Panc1 (cell line): ENCODE results near the gene SLC6A8. TPM values are rescaled to one million over a fixed set of nuclear protein-coding genes. Genes with fewer than 3 reads are reported as not detected.

Experiments used
- ATAC-seq: fragments of 200-7000 bp; cut with Tn5 transposase; 2 replicates; pipeline ENCODE4 v1.9.1; 2020; ENCODE audit warnings: mild to moderate bottlenecking, moderate library complexity
- BruUV-seq: library from RNA; stranded (reverse); fragments of 400-500 nt; replicated peaks from 2 replicates; lab custom pipeline; 2021; lab: Mats Ljungman, UMichigan
- CTCF ChIA-PET: fragments of 300-600 bp; sonication (Branson Sonifier 250); formaldehyde crosslinking; loops from one replicate; lab custom pipeline; 2022; ENCODE audit warnings: antibody characterized with exemption; lab: Charles Lee
- POLR2A ChIA-PET: fragments of 300-600 bp; sonication (Branson Sonifier 250); formaldehyde crosslinking; loops from one replicate; lab custom pipeline; 2022; ENCODE audit warnings: antibody characterized with exemption; lab: Charles Lee
- DNase-seq: peaks from one replicate; pipeline ENCODE4 v3.0.0-alpha.2; 2010; ENCODE audit warnings: low read depth, low spot score
- H3K27ac ChIP-seq: 2 replicates; pipeline ENCODE4 v1.5.1; 2011; ENCODE audit warnings: mild to moderate bottlenecking, low read length, inconsistent platforms
- H3K27me3 ChIP-seq: fragments of 200-500 bp; sonication (Bioruptor generic); 2 replicates; pipeline ENCODE4 v1.6.0; 2014; ENCODE audit warnings: low read length, inconsistent platforms; ENCODE audit not compliant: control insufficient read depth, insufficient read depth
- H3K36me3 ChIP-seq: fragments of 200-500 bp; sonication (Bioruptor generic); 2 replicates; pipeline ENCODE4 v1.5.1; 2014; ENCODE audit warnings: inconsistent platforms, mild to moderate bottlenecking, low read length, moderate library complexity; ENCODE audit not compliant: control insufficient read depth, insufficient read depth
- H3K4me1 ChIP-seq: 2 replicates; pipeline ENCODE4 v1.5.1; 2011; ENCODE audit warnings: inconsistent platforms, mild to moderate bottlenecking, low read length, moderate library complexity; ENCODE audit not compliant: control insufficient read depth, insufficient read depth
- H3K4me3 ChIP-seq, 2 experiments: 2 replicates each; pipeline ENCODE4 v1.5.1; 2011 to 2012; ENCODE audit warnings: low read depth in 2 of 2, low read length in 2 of 2, mild to moderate bottlenecking in 2 of 2, inconsistent platforms in 1 of 2, moderate library complexity in 1 of 2
- H3K9me3 ChIP-seq: fragments of 200-500 bp; sonication (Bioruptor generic); 2 replicates; pipeline ENCODE4 v1.5.1; 2014; ENCODE audit warnings: low read depth, mild to moderate bottlenecking, inconsistent platforms, low read length, moderate library complexity; ENCODE audit not compliant: control insufficient read depth, insufficient read depth
- POLR2AphosphoS5 ChIP-seq: IDR thresholded peaks from 2 replicates; pipeline ENCODE4 v1.6.1; 2012; ENCODE audit warnings: mild to moderate bottlenecking, low read depth, low read length, moderate library complexity
- SIN3A ChIP-seq: IDR thresholded peaks from 2 replicates; pipeline ENCODE4 v1.6.1; 2012; ENCODE audit warnings: low read depth, mild to moderate bottlenecking, low read length, moderate library complexity, borderline replicate concordance; ENCODE audit not compliant: insufficient read depth
- TCF7L2 ChIP-seq: IDR thresholded peaks from 2 replicates; pipeline ENCODE4 v1.6.1; 2011; ENCODE audit warnings: mild to moderate bottlenecking, low read depth, low read length, inconsistent platforms
- in situ Hi-C: cut with HindIII; loops from 2 replicates; pipeline ENCODE4 v1.10.0; 2016; ENCODE audit warnings: low sequenced_read_pairs, low pct_unique_long_range_greater_than_20kb
- intact Hi-C: fragments of 100-400 bp; cut with micrococcal nuclease; formaldehyde crosslinking; loops from one replicate; pipeline ENCODE4 v1.10.0; 2022; ENCODE audit not compliant: unreplicated experiment
- total RNA-seq: library from RNA; stranded (reverse); gene quantifications from one replicate; pipeline ENCODE4 v1.2.1, GENCODE V29; 2021; ENCODE audit not compliant: unreplicated experiment
- TF ChIP-seq, protein P1 (sequence below): fragments of 450-650 bp; IDR thresholded peaks from 2 replicates; pipeline ENCODE4 v1.5.1; 2017; ENCODE audit warnings: mild to moderate bottlenecking
- TF ChIP-seq, protein P2 (sequence below), 2 experiments: IDR thresholded peaks; 2 replicates each; pipeline ENCODE4 v1.6.1; 2011 to 2012; ENCODE audit warnings: low read depth in 2 of 2, control low read depth in 1 of 2, low read length in 1 of 2, mild to moderate bottlenecking in 1 of 2, moderate library complexity in 1 of 2; ENCODE audit not compliant: insufficient read depth in 1 of 2

Gene SLC6A8
- total RNA-seq, 1 experiment from 2014 or later = 125 TPM

DNA sequence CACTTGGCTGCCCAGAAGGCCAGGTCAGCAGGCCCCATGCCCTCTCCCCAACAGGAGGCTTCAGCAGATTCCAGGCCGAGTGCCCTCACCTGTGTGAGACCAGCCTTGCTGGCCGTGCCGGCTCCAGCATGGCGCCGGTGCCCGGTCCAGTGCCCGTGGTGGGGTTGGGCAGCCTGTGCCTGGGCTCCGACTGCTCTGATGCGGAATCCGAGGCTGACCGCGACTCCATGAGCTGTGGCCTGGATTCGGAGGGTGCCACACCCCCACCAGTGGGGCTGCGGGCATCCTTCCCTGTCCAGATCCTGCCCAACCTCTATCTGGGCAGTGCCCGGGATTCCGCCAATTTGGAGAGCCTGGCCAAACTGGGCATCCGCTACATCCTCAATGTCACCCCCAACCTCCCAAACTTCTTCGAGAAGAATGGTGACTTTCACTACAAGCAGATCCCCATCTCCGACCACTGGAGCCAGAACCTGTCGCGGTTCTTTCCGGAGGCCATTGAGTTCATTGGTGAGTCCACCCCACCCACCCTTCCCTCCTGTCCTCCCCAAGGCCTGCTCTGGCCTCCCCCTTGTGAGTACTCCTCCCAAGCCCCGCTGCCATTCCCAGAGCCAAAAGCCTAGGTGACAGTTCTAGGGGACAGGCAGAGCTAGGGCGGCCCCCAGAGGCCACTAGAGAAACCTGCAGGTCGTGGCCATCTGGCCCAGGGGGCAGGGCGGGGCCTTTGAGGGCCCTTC lies 38.4 kb upstream of the SLC6A8 start:
- H3K4me3 ChIP-seq = no peak overlapping the region
- peaks cover 5% of the 10 kb centered on the region; the same call in 1 of the 2 replicates for H3K4me1 ChIP-seq
- H3K9me3 ChIP-seq = no peaks in the 10 kb centered on the region
- no peaks in the 10 kb centered on the region; the same call in 1 of the 2 replicates for H3K27me3 ChIP-seq
- no TSS peak for BruUV-seq
- no peaks in the 10 kb centered on the region for H3K36me3 ChIP-seq
- in situ Hi-C loops (no loop called here), intact Hi-C loops (loop anchor here (5.0 kb wide), 1 partner anchor 112 kb away; no protein-coding TSS in a partner anchor)
- ATAC-seq (peak; percentile 76), DNase-seq (no peak)
- ChIA-PET CTCF (interaction anchor here (1.2 to 1.3 kb wide), 2 partner anchors 68 to 109 kb away, joined by 3 read pairs; no protein-coding TSS in a partner anchor), POLR2A (no interaction called here)
- TF ChIP-seq, protein P1, sequence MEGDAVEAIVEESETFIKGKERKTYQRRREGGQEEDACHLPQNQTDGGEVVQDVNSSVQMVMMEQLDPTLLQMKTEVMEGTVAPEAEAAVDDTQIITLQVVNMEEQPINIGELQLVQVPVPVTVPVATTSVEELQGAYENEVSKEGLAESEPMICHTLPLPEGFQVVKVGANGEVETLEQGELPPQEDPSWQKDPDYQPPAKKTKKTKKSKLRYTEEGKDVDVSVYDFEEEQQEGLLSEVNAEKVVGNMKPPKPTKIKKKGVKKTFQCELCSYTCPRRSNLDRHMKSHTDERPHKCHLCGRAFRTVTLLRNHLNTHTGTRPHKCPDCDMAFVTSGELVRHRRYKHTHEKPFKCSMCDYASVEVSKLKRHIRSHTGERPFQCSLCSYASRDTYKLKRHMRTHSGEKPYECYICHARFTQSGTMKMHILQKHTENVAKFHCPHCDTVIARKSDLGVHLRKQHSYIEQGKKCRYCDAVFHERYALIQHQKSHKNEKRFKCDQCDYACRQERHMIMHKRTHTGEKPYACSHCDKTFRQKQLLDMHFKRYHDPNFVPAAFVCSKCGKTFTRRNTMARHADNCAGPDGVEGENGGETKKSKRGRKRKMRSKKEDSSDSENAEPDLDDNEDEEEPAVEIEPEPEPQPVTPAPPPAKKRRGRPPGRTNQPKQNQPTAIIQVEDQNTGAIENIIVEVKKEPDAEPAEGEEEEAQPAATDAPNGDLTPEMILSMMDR = peak; percentile 82
- TF ChIP-seq TCF7L2 = no peak
- no peak overlapping the region for H3K27ac ChIP-seq

DNA sequence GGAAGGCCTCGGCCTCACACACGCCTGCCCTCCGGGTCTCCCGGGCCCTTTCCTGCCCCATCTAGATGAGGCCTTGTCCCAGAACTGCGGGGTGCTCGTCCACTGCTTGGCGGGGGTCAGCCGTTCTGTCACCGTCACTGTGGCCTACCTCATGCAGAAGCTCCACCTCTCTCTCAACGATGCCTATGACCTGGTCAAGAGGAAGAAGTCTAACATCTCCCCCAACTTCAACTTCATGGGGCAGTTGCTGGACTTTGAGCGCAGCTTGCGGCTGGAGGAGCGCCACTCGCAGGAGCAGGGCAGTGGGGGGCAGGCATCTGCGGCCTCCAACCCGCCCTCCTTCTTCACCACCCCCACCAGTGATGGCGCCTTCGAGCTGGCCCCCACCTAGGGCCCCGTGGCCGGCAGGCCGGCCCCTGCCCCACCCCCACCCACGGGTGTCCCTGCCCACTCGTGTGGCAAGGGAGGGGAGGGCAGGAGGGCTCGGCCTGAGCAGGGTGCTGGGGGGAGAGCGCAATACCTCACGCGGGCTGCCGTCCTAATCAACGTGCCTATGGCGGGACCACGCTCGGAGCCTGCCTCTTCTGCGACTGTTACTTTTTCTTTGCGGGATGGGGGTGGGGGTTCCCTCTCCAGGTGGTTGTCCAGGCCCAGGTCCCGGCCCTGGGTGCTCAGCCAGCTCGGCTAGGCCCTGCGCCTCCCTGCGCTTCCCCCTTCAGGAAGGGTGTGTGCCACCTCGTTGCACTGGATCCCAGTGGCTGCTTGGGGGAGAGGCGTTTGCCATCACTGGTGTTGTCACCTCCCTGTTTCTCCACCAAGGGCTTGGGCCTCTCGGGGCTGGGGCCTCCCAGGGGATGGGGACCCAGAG lies 37.6 kb upstream of the SLC6A8 start:
- no peaks in the 10 kb centered on the region for H3K36me3 ChIP-seq
- H3K4me1 ChIP-seq = no peaks in the 10 kb centered on the region
- ChIA-PET CTCF (interaction anchor here (0.5 to 1.3 kb wide), 4 partner anchors 16 to 110 kb away, joined by 3 to 4 read pairs (median 4); no protein-coding TSS in a partner anchor), POLR2A (no interaction called here)
- no peak overlapping the region for H3K27ac ChIP-seq
- in situ Hi-C loops = no loop called here
- DNase-seq (no peak), ATAC-seq (peak; percentile 3)
- TF ChIP-seq, protein P2, sequence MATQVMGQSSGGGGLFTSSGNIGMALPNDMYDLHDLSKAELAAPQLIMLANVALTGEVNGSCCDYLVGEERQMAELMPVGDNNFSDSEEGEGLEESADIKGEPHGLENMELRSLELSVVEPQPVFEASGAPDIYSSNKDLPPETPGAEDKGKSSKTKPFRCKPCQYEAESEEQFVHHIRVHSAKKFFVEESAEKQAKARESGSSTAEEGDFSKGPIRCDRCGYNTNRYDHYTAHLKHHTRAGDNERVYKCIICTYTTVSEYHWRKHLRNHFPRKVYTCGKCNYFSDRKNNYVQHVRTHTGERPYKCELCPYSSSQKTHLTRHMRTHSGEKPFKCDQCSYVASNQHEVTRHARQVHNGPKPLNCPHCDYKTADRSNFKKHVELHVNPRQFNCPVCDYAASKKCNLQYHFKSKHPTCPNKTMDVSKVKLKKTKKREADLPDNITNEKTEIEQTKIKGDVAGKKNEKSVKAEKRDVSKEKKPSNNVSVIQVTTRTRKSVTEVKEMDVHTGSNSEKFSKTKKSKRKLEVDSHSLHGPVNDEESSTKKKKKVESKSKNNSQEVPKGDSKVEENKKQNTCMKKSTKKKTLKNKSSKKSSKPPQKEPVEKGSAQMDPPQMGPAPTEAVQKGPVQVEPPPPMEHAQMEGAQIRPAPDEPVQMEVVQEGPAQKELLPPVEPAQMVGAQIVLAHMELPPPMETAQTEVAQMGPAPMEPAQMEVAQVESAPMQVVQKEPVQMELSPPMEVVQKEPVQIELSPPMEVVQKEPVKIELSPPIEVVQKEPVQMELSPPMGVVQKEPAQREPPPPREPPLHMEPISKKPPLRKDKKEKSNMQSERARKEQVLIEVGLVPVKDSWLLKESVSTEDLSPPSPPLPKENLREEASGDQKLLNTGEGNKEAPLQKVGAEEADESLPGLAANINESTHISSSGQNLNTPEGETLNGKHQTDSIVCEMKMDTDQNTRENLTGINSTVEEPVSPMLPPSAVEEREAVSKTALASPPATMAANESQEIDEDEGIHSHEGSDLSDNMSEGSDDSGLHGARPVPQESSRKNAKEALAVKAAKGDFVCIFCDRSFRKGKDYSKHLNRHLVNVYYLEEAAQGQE (IDR thresholded peaks at IDR 0.05; ENCODE audit: insufficient read depth in 1 of 2, low read depth in 2 of 2, low read length in 1 of 2) = no peak
- TF ChIP-seq POLR2AphosphoS5 = no peak
- TF ChIP-seq SIN3A = no peak
- TF ChIP-seq, protein P1 = peak; percentile 58
- no peak for TF ChIP-seq TCF7L2
- H3K9me3 ChIP-seq = no peaks in the 10 kb centered on the region
- H3K4me3 ChIP-seq = no peak overlapping the region
- BruUV-seq = no TSS peak
- intact Hi-C loops = loop anchor here (5.0 kb wide), 2 partner anchors 93 to 113 kb away; no protein-coding TSS in a partner anchor
- no peaks in the 10 kb centered on the region; the same call in 1 of the 2 replicates for H3K27me3 ChIP-seq
